HEK293T (cell line): Measurements from ENCODE around the gene GART.

Source experiments
- BHLHE40 ChIP-seq: fragments of 450-650 bp; IDR thresholded peaks from 2 replicates; pipeline ENCODE4 v1.6.1; 2016; ENCODE audit warnings: mild to moderate bottlenecking, moderate library complexity, borderline replicate concordance
- ELF4 ChIP-seq: fragments of 450-650 bp; IDR thresholded peaks from 2 replicates; pipeline ENCODE4 v1.6.1; 2017; ENCODE audit warnings: antibody characterized with exemption
- FOXA1 ChIP-seq: fragments of 450-650 bp; IDR thresholded peaks from 2 replicates; pipeline ENCODE4 v1.6.1; 2016; ENCODE audit warnings: mild to moderate bottlenecking
- FOXK2 ChIP-seq: fragments of 450-650 bp; IDR thresholded peaks from 2 replicates; pipeline ENCODE4 v1.6.1; 2016; ENCODE audit warnings: mild to moderate bottlenecking
- FOXM1 ChIP-seq: fragments of 450-650 bp; IDR thresholded peaks from 2 replicates; pipeline ENCODE4 v1.6.1; 2017; ENCODE audit warnings: mild to moderate bottlenecking, borderline replicate concordance
- HDGF ChIP-seq: fragments of 450-650 bp; IDR thresholded peaks from 2 replicates; pipeline ENCODE4 v1.6.1; 2017; ENCODE audit warnings: antibody characterized with exemption, borderline replicate concordance
- NFRKB ChIP-seq: fragments of 450-650 bp; IDR thresholded peaks from 2 replicates; pipeline ENCODE4 v1.6.1; 2016; ENCODE audit warnings: mild to moderate bottlenecking, moderate library complexity
- SP1 ChIP-seq: fragments of 450-650 bp; IDR thresholded peaks from 2 replicates; pipeline ENCODE4 v1.6.1; 2017
- SUZ12 ChIP-seq: fragments of 450-650 bp; IDR thresholded peaks from 2 replicates; pipeline ENCODE4 v1.6.1; 2016; ENCODE audit warnings: mild to moderate bottlenecking
- TF ChIP-seq, protein P1 (sequence below): fragments of 450-650 bp; IDR thresholded peaks from 2 replicates; pipeline ENCODE4 v1.6.1; 2016

DNA sequence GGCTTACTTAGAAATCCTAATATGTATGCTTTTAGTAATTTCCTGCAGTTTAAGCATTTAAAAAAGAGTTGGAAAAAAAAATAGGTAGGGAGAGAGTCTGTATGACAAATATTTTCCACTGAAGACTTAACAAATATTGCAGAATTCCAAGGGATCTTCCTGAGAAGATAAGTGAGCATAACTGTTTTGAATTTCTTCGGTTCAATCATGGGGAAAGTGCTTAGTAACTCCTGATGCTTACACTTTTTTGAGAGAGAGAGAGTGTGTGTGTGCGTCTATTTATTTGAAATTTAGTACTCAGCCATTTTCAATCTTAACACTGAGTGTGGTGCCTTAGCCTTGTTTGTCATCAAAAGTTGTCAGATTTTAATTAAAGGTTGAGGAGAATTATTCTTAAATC lies 19.5 kb upstream of the GART start:
- TF ChIP-seq HDGF: no peak
- no peak for TF ChIP-seq SP1
- TF ChIP-seq, protein P1, sequence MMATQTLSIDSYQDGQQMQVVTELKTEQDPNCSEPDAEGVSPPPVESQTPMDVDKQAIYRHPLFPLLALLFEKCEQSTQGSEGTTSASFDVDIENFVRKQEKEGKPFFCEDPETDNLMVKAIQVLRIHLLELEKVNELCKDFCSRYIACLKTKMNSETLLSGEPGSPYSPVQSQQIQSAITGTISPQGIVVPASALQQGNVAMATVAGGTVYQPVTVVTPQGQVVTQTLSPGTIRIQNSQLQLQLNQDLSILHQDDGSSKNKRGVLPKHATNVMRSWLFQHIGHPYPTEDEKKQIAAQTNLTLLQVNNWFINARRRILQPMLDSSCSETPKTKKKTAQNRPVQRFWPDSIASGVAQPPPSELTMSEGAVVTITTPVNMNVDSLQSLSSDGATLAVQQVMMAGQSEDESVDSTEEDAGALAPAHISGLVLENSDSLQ: no peak
- TF ChIP-seq FOXK2: no peak
- no peak for TF ChIP-seq SUZ12
- TF ChIP-seq BHLHE40: no peak
- no peak for TF ChIP-seq ELF4
- TF ChIP-seq NFRKB: no peak
- no peak for TF ChIP-seq FOXM1
- no peak for TF ChIP-seq FOXA1
